Stimulated activated CD8-positive, alpha-beta memory T cell treated with anti-CD3 and anti-CD28 coated beads, Interleukin-15, amount 100 ng/mL, for 24 hours (primary cell): ENCODE measurements around the gene ZSWIM4.

Source experiments
- DNase-seq: peaks from one replicate; pipeline ENCODE4 v3.0.0-alpha.2; 2020; ENCODE audit warnings: low read depth

The ZSWIM4 gene

DNA sequence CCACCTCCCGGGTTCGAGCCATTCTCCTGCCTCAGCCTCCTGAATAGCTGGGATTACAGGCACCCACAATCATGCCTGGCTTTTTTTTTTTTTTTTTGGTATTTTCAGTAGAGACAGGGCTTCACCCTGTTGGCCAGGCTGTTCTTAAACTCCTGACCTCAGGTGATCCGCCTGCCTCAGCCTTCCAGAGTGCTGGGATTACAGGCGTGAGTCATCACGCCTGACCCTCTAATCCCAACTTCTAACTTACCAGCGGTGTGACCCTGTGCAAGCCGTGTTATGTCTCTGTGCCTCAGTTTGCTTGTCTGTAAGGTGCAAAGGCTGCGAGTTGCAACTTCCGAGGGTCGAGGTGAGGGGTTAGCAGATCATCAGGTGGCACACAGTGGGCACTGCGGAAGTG lies 17.3 kb downstream of the ZSWIM4 start:
- DNase-seq: no peak

DNA sequence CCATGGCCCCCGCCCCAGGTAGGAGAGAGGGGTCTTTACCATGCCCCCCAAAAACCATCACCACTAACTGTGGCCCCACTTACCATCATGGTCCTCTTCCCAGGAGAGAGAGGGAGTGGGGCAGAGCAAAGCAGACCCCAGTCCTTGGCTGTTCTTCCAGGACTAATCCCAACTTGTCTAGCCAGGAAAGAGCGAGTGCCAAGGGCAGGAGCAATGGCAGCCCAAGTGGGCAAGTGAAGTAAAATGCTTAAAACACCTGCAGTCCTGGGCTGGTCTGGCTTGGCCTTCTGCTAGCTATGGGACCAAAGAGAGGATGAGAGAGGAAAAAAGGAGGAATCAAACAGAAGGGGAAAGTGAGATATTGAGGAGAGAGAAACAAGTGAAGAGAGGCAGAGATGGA lies 17.9 kb downstream of the ZSWIM4 start:
- no peak for DNase-seq

DNA sequence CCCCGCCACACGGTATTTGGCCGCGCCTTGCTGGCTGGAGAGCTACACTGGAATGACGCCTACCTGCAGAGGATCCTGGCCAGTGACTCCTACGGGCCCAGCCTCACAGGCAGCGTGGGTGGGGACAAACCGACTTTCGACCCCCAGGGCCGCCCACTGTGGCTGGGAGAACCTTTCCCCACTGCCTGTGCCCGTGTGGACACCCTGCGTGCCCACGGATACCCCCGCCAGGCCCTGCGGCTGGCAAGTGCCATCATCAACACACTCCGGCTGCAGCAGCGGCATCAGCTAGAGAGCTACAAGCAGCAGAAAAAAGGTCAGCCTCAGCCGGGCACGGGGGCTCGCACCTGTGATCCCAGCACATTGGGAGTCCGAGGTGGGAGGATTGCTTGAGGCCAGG lies 19.3 kb downstream of the ZSWIM4 start:
- DNase-seq: no peak

DNA sequence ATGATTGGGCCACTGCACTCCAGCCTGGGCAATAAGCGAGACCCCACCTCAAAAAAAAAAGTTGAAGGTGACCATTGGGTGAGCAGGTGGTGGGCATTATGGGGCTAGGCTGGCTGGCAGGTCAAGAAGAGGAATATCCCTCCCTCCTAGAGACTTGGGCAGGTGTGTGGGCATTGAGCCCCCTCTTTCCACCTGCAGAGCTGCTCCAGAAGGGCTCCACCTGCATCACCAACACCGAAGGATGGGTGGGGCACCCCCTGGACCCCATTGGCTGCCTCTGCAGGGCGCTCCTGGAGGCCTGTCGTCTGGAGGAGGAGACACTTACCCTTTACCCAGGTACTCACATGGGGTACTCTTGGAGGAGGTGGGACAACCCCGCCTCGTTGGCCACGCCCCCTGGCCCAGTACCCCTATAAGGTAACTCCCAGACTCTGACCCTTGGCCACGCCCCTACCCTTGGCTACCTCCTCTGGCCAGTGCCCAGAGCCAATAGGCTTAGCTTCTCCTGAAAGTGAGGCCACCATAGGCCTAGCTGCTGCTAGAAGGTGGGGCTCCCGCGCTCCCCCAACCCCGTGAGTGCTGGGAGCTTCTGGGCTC lies 21.9 kb downstream of the ZSWIM4 start:
- no peak for DNase-seq

DNA sequence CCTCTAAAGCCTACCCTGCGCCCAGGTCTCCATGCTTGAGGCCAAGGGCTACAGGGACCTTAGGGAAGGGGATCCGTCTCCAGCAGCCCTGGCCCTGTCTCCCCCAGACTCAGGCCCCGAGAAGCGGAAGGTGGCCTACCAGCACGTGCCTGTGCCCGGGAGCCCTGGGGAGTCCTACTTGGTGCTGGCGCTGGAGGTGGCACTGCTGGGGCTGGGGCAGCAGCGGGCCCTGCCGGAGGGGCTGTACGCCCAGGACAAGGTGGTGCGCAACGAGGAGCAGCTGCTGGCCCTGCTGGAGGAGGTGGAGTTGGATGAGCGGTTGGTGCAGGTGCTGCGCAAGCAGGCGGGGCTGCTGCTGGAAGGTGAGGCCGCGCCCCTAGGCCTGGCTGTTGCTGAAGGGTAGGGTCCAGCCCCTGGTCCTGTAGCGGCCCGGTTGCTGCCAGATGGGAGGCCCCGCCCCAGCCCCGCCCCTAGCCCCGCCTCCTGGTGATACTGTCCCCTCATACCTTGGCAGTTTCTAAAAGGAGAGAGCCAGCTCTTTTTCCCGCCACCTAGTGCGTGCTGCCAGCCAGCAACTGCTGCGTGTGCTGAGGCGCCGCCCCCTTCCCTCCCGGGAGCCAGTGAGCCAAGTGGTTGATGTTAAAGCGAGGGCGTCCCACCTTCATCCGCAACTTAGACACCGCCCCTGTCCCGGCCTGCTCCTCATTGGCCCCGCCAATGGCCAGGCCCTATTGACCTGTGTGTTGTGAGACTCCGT lies 22.6 kb downstream of the ZSWIM4 start:
- no peak for DNase-seq

DNA sequence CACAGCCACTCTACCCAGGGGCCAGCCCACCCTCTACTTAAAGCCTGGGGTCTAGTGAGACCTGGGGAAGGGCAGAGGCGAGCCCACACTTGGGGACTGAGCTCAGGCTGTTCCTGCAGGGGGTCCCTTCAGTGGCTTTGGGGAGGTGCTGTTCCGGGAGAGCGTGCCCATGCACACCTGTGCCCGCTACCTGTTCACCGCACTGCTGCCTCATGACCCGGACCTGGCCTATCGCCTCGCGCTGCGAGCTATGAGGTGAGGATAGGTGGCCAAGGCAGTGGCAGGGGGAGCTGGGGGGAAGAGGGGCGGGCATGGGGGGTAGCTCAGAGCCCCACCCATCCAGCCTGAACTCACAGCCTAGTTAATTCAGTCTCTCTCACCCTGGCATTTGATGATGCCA lies 24.0 kb downstream of the ZSWIM4 start:
- DNase-seq: no peak

DNA sequence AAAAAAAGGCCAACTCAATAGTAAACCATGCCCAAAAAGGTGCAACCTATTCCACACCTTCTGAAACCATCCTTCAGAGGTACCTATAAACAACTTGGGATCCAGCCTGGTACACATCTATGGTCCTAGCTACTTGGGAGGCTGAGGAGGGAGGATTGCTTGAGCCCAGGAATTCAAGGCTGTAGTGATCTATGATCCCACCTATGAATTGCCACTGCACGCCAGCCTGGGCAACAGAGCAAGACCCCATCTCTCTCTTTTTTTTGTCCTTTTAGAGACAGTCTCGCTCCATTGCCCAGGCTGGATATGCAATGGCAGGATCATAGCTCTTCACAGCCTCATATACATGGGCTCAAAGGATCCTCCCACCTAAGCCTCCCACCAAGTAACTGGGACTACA lies 26.0 kb downstream of the ZSWIM4 start:
- DNase-seq: no peak

DNA sequence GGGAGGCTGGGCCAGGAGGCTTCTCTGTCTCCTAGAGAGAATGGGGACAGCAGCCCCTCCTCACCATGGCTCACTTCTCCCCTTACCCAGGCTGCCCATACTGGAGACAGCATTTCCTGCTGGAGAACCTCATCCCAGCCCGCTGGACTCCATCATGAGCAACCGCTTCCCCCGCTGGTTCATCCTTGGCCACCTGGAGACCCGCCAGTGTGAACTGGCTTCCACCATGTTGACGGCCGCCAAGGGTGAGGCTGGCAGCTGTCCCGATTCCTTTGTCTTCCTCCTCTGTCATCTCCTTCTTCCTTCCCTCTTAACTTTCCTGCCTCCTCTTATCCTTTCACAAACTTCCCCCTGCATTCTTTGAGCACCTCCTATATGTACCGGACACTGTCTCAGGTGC lies 28.0 kb downstream of the ZSWIM4 start:
- DNase-seq: no peak

DNA sequence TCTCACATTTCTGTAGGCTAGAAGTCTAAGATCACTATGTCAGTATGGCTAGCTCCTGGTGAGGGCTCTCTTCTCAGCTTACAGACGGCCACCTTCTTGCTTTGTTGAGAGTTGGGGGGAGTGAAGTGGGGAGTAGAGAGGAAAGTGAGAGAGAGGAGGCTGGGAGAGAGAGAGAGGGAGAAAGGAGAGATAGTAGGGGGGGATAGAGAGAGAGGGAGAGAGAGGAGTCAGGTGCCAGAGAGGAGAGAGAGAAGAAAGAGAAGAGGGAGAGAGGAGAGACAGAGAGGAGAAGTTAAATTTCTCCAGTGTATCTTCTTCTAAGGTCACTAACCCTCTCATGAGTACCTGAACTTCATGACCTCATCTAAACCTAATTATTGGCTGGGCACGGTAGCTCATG lies 28.7 kb downstream of the ZSWIM4 start:
- DNase-seq: no peak

DNA sequence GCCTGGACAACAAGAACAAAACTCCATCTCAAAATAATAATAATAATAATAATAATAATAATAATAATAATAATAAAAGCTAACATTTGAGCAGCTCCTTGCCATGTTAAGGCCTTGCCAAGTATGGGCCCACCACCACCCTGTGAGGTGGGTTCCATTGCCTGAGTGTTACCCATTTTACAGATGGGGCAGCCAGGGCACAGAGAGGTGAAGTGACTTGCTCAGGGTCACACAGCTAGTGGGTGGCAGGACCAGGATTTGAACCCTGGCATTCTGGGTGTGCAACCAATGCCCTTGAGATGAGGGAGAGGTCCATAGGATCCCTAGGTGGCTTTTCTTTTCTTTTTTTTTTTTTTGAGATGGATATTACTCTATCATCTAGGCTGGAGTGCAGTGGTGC lies 29.5 kb downstream of the ZSWIM4 start:
- no peak for DNase-seq

DNA sequence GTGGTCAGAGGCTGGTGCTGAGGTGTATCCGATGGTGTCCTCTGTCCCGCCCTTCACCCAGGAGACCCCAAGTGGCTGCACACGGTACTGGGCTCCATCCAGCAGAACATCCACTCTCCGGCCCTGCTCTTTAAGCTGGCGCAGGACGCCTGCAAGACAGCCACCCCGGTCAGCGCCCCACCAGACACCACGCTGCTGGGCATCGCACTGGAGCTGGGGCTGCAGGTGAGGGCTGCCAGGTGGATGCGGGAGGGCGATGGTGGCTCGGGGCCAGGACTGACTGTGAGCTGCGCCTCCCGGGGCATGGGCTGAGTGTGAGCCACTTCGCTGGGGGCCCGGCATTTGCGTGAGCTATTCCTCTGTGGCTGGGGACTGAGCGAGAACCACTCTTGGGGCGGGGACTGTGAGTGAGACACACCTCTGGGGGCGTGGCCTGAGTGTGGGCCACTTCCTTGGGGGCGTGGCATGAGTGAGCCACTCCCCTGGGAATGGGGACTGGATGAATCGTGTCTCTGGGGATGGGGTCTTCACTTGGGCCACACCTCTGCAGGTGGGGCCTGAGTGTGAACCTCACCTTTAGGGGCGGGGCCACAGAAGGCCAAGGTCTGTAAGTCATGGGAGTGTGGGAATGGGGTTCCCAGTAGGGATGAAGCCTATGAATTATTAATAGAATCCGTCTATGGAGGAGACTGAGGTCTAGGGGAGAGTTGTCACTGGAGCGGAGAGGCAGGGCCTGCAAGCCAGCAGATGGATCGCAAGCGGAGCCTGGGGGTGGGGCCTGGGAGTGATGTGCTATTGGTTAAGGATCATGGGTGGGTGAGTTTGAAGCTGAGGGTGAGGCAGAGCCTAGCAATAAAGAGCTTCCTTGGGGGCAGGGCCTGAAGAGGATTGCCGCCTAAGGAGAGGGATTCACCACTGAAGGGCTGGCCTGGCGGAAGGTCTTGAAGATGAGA lies 30.5 kb downstream of the ZSWIM4 start:
- no peak for DNase-seq

DNA sequence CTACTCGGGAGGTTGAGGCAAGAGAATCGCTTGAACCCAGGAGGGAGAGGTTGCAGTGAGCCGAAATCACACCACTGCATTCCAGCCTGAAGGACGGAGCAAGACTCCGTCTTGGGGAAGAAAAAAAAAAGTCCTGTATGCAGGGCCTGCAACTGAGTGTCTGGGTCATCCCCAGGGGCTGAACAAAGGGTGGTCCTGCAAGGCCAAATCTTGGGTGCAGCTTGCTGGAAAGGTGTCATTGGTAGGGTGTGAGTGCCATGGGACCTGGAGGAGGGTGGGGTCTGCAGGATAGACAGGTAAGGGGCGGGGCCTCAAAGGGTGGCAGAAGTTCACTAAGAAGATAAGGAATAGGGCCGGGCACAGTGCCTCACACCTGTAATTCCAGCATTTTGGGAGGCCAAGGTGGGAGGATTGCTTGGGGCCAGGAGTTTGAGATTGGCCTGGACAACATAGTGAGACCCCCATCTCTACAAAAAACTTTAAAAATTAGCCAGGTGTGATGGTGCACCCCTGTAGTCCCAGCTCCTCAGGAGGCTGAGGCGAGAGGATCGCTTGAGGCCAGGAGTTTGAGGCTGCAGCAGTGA lies 31.5 kb downstream of the ZSWIM4 start:
- no peak for DNase-seq

DNA sequence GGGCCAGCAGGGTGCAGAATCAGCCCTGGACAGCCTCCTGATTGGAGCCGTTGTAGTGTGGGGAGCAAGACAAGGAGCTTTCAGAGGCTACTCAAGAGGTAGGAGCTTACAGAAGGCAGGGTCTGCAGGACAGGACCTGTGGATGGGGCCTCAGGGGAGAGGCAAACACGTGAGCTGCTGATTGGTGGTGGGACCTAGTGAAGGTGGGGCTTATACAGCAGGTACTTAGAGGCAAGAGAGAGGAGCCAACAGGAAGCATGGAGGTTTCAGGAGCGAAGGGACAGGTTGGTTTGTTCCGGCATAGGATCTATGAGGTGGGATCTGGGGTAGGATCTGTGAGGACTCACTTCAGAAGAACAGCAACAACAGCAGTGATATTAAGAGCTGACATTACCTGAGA lies 32.4 kb downstream of the ZSWIM4 start:
- DNase-seq: no peak

DNA sequence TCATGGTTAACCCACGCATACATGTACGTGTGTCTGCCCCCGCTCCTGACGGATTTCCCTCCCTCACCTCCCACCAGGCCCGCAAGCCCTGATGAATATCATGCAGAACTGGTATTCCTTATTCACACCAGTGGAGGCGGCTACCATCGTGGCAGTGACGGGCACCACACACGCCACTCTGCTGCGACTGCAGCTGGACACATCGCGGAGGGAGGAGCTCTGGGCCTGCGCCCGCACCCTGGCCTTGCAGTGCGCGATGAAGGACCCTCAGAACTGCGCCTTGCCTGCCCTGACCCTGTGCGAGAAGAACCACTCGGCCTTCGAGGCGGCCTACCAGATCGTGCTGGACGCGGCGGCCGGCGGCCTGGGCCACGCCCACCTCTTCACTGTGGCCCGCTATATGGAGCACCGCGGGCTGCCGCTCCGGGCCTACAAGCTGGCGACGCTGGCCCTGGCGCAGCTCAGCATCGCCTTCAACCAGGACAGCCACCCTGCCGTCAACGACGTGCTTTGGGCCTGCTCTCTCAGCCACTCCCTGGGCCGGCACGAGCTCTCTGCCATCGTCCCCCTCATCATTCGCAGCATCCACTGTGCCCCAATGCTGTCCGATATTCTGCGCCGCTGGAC lies 35.0 kb downstream of the ZSWIM4 start:
- DNase-seq: no peak

DNA sequence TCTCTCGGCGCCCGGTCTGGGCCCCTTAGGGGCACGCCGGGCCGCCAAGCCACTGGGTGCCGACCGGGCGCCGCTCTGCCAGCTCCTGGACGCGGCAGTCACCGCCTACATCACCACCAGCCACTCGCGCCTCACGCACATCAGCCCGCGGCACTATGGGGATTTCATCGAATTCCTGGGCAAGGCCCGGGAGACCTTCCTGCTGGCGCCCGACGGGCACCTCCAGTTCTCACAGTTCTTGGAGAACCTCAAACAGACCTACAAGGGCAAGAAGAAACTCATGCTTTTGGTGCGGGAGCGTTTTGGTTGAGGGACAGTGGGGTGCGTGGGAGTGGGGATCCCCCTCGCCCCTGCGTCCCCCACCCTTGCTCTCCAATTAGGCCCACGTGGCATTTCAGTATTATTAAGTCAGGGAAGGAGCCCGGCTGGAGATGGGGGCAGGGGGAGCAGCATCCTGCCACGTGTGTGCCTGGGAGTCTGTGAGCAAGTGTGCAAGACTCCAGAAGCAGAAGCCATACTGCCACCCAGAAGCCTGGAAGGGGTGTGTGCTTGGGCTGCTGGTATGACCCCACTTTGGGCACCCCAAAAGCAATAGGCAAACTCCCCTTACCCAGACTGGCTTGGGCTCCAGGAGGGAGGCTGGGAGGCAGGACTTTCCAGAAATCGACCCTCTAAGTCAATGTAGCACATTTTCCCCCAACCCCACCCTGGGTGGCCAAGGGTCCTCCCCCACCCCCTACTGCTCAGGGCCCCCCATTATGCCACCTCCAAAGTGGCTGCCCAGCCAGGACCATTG lies 35.7 kb downstream of the ZSWIM4 start:
- no peak for DNase-seq

DNA sequence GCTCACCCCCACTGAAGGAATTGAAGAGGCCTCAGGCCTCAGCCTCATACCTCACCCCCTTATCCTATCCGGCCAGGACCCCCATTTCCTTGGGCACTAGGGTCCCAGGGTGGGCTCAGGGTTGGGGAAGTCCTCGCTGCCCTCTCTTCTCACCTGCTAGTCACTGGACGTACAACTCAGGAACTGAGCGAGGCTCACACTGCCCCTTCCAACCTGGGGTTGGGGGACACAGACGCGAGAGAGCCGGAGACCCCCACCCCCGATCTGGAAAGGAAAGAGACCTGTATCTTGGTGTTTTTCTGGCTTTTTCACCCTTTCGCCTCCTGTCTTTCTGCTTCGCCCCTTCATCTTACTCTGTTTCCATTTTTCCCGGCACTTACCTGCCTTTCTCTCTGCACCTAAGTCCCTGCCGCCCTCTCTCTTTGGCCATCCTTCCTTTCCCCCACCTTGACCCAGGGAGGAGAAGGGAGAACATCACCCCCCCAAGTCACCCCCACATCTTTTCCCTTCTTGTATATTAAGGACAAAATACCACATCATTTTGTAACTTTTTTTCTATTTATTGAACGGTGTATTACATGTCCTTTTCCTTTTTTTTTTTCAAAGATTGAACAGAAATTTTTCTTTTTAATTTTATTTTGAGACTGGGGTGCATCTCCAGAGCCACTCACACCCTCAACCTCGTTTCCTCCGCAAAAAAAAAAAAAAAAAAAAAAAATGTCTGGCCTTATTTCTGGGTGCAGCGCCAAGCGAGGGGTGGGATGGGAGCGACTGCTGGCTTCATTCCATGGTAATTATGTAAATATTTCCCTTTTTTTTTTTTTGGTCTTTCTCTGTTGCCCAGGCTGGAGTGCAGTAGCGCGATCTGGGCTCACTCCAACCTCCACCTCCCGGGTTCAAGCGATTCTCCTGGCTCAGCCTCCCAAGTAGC lies 36.6 kb downstream of the ZSWIM4 start:
- DNase-seq: no peak

DNA sequence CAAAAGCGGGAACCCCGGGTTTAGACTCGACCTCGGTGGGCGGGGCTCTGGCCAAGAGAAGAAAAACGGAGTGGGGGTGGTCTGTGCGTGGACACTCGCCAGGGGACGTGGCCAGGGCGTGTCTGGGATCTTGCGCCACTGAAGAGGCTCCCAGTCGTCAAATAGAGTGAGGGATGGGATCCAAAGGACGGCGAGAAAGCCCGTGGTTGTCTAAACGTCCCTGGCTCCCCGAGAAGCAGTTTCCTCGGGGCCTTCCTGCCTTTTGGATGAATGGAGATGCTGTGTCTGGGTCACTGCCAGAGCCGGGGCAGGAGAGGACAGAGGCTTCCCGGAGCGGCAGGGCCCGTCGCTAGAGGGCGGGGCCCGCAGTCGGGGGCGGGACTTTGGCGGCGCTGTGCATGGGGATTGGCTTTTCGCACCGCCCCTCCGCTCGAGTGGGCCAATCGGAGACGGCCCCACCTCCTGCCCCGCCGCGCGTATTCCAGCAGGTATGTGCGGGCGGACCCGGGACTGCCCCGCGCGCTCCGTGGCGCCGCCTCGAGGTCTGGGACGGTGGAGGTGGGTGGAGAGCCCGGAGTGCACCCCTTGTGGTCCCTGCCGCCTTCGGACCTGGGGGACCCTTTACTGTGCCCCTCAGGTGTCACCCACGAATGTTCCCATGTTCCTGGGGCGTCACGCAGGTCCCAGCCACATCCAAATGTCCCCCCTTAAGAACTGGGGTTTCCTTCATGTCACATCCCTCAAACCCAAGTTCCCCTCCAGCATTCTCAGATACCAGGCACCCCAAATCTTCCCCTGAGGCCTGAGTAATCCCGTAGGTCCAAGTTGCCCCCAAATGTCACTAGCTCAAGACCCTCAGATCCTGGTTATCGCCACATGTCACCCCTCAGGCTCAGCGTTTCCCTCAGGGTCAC lies 38.3 kb downstream of the ZSWIM4 start:
- DNase-seq: peak; percentile 81

DNA sequence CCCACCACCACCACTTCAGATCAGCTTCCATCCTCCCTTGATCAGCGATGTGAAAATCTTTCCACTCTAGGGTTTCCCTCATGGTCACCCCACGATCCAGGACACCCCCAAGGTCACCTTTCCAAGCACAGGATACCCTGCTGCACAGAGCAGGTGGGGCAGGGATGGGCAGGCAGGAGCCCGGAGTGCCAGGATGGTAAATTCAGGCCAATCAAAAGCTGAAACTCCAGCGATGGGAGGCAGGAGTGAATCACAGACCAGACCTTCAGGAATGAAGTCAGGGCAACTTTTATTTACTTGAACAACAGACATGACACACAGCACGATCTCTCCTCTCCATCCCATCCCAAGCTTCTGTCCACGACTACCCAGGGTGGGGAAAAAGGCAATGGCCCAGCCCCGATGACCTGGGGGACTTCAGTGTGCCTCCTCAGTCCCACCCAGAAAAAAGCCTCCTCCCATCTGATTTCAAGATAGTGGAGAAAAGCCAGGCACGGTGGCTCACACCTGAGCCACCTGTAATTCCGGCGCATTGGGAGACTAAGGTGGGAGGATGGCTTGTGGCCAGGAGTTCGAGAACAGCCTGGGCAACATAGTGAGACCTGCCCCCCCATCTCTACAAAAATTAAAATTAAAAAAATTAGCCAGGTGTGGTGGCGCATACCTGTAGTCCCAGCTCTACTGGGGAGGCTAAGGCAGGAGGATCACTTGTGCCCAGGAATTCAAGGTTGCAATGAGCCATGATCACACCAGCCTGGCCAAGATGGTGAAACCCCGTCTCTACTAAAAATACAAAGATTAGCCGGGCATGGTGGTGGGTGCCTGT lies 39.2 kb downstream of the ZSWIM4 start:
- DNase-seq: no peak
